Cardiac muscle cell (in vitro differentiated cells and primary cell): Measurements from ENCODE around the gene GVQW3. TPM values are rescaled to one million over a fixed set of nuclear protein-coding genes. Genes with fewer than 3 reads are reported as not detected.

Source experiments
- DNase-seq, 2 donors: peaks; one replicate each; pipeline versions ENCODE4 v3.0.0 to v3.0.0-alpha.2; 2010 to 2017; ENCODE audit warnings: low read depth in 1 of 2, low spot score in 1 of 2
- H3K27ac ChIP-seq: fragments of 200-600 bp; sonication (generic); 2 replicates; pipeline ENCODE4 v1.5.1; 2016
- H3K27me3 ChIP-seq: fragments of 200-600 bp; sonication (generic); 2 replicates; pipeline ENCODE4 v1.6.0; 2016; ENCODE audit warnings: control low read depth
- H3K36me3 ChIP-seq: fragments of 200-600 bp; sonication (generic); 2 replicates; pipeline ENCODE4 v1.5.1; 2016; ENCODE audit warnings: control low read depth
- H3K4me1 ChIP-seq: fragments of 200-600 bp; sonication (generic); 2 replicates; pipeline ENCODE4 v1.8.1; 2017; ENCODE audit warnings: low read depth, mild to moderate bottlenecking, mixed run types
- H3K4me3 ChIP-seq: fragments of 200-600 bp; sonication (generic); 2 replicates; pipeline ENCODE4 v1.5.1; 2016; ENCODE audit warnings: mild to moderate bottlenecking
- H3K9me3 ChIP-seq: fragments of 200-600 bp; sonication (generic); 2 replicates; pipeline ENCODE4 v1.5.1; 2017; ENCODE audit warnings: low read depth, mild to moderate bottlenecking, control low read depth
- CTCF ChIP-seq: IDR thresholded peaks from 2 replicates; pipeline ENCODE4 v1.5.1; 2012; ENCODE audit warnings: low read depth, mild to moderate bottlenecking, low read length
- polyA plus RNA-seq: library from polyadenylated mRNA; unstranded; fragments of >200 nt; fragmentation: Nextera tagmentation; extraction: Ambion mirVana; gene quantifications from 2 replicates; pipeline ENCODE4 v1.2.1, GENCODE V29; 2016
- total RNA-seq: library from RNA; depleted of rRNA; stranded (reverse); fragments of >200 nt; gene quantifications from 2 replicates; pipeline ENCODE4 v1.2.3, GENCODE V29; 2016

The GVQW3 gene
- total and polyA plus RNA-seq, 2 experiments from 2014 or later, result 3.9 to 13.3 TPM

GRCh38 chr11:76337923-76338322, 43.2 kb upstream of the GVQW3 start:
- H3K9me3 ChIP-seq, result no peaks in the 10 kb centered on the region
- no peak overlapping the region for H3K27ac ChIP-seq
- H3K36me3 ChIP-seq, result no peaks in the 10 kb centered on the region
- no peaks in the 10 kb centered on the region for H3K27me3 ChIP-seq
- DNase-seq, result no peak
- no peaks in the 10 kb centered on the region for H3K4me1 ChIP-seq
- TF ChIP-seq CTCF, result no peak
- no peak overlapping the region for H3K4me3 ChIP-seq

GRCh38 chr11:76339221-76339620, 41.9 kb upstream of the GVQW3 start:
- Histone ChIP-seq H3K27me3 (no peaks in the 10 kb centered on the region), H3K4me1 (no peaks in the 10 kb centered on the region), H3K9me3 (no peaks in the 10 kb centered on the region), H3K4me3 (no peak overlapping the region), H3K36me3 (no peaks in the 10 kb centered on the region), H3K27ac (no peak overlapping the region)
- DNase-seq, result peak in 1 of 2 donors; percentile 48
- TF ChIP-seq CTCF, result no peak

GRCh38 chr11:76347466-76347865, 33.7 kb upstream of the GVQW3 start:
- no peak overlapping the region for H3K27ac ChIP-seq
- H3K4me3 ChIP-seq, result no peak overlapping the region
- TF ChIP-seq CTCF, result peak; percentile 5
- no peaks in the 10 kb centered on the region for H3K27me3 ChIP-seq
- H3K36me3 ChIP-seq, result no peaks in the 10 kb centered on the region
- peaks cover 8% of the 10 kb centered on the region for H3K4me1 ChIP-seq
- DNase-seq, result peak in 1 of 2 donors; percentile 63
- H3K9me3 ChIP-seq, result no peaks in the 10 kb centered on the region

GRCh38 chr11:76348348-76348747, 32.8 kb upstream of the GVQW3 start:
- no peak for TF ChIP-seq CTCF
- DNase-seq, result no peak
- Histone ChIP-seq H3K4me3 (no peak overlapping the region), H3K9me3 (no peaks in the 10 kb centered on the region), H3K27ac (no peak overlapping the region), H3K27me3 (no peaks in the 10 kb centered on the region), H3K4me1 (peaks cover 8% of the 10 kb centered on the region), H3K36me3 (peaks cover 3% of the 10 kb centered on the region)

GRCh38 chr11:76355172-76355571, 26.0 kb upstream of the GVQW3 start:
- H3K27me3 ChIP-seq, result no peaks in the 10 kb centered on the region
- no peak for DNase-seq
- H3K9me3 ChIP-seq, result no peaks in the 10 kb centered on the region
- H3K27ac ChIP-seq, result no peak overlapping the region
- no peak overlapping the region for H3K4me3 ChIP-seq
- no peak for TF ChIP-seq CTCF
- H3K36me3 ChIP-seq, result peaks cover 12% of the 10 kb centered on the region
- no peaks in the 10 kb centered on the region for H3K4me1 ChIP-seq

GRCh38 chr11:76361374-76361773, 19.7 kb upstream of the GVQW3 start:
- H3K27ac ChIP-seq, result no peak overlapping the region
- H3K36me3 ChIP-seq, result peaks cover 11% of the 10 kb centered on the region
- no peak overlapping the region for H3K4me3 ChIP-seq
- H3K27me3 ChIP-seq, result no peaks in the 10 kb centered on the region
- no peaks in the 10 kb centered on the region for H3K9me3 ChIP-seq
- no peaks in the 10 kb centered on the region for H3K4me1 ChIP-seq
- no peak for DNase-seq
- TF ChIP-seq CTCF, result no peak
